GM18526 (cell line): Measurements from ENCODE around the gene RUVBL2.
"Not testable (repeated sequence)": the region's sequence is repeated elsewhere in the genome, so short reads cannot be mapped to it uniquely, and the experiment has no call there.

Experiments
- POLR2A ChIP-seq: IDR thresholded peaks from 3 replicates; pipeline ENCODE4 v1.6.1; 2011; ENCODE audit not compliant: insufficient read length; ENCODE audit errors: extremely low read depth

The RUVBL2 gene

GRCh38 chr19:49017666-49018351 lies 24.1 kb downstream of the RUVBL2 start:
- TF ChIP-seq POLR2A, result no peak

DNA sequence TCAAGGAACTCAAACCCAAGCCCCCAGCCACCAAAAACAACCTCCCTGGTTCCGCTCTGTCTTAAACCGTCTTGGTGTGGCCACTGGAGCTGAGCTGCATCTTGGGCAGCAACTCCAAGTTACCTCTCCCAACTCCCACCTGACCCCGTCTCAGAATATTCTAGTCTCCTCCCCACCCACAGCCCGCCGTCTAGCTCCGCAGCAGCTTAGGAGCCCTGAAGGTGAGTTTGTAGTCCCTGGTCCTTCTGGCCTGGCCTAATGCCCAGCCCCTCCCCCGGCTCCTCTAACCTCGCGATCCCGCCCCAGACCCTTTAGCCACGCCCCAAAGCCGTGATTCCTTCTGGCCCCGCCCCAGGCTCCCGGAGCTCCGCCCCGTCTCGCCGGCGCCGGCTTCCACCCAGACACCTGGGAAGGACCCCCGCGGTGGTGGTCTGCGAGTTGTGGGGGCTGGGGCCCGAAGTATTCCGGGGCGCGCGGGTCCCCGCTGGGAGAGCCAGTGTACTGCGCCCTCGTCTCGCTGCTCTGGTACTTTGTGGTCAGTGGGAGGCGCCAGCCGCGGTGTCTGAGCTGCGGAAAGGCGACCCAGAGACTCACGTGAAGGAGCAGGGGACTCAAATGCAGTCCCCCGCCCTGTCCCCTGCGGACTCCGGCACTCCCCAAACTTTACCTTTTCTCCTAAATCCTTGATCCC lies 25.7 kb downstream of the RUVBL2 start:
- TF ChIP-seq POLR2A, result no peak

GRCh38 chr19:49020342-49020741 lies 26.7 kb downstream of the RUVBL2 start:
- TF ChIP-seq POLR2A, result no peak

- TF ChIP-seq POLR2A, result no peak
Observed at GRCh38 chr19:49020931-49021895, 27.5 kb downstream of the RUVBL2 start.

GRCh38 chr19:49022116-49022515 lies 28.4 kb downstream of the RUVBL2 start:
- no peak for TF ChIP-seq POLR2A

DNA sequence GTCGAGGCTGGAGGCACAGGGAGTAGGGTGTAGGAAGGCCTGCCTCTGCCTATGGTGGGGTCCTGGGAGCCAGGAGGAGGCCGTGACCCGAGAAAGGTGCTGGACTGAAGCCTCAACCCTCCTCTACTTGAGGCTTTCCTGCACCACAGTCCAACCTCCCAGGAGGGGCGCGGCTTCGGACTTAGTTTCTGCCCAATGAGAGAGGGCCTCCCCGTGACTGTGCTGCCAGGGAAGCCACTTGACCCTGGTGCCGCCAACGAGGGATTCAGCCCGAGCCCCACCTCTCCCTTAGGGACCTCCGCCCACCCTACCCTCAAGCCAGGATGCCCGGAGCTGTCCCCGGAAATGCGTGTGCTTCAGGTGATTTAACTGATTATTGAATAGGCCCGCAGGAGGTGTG lies 30.5 kb downstream of the RUVBL2 start, which contains the start of gene CGB3:
CGB3 (minus strand) TSS at position 101 of the 400 bp plus-strand sequence. CDS start 362 bp downstream, outside the sequence.
- not testable (repeated sequence) for TF ChIP-seq POLR2A

DNA sequence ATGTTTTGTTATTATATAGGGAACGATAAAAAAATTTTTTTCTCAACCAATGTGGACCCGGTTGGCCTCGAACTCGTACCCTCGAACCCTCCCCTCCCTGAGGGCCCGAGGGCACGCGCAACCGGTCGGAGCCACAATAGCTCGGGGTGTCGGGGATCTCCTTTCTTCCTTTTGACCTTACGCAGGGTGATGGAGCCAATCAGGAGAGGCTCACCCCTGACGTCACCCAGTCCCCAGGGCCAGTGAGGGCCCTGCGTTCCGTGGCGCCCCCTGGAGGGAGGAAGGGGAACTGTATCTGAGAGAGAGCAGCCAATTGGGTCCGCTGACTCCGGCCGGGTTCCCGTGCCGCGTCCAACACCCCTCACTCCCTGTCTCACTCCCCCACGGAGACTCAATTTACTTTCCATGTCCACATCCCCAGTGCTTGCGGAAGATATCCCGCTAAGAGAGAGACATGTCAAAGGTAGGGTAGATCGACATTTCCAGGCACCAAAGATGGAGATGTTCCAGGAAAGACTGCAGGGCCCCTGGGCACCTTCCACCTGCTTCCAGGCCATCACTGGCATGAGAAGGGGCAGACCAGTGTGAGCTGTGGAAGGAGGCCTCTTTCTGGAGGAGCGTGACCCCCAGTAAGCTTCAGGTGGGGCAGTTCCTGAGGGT lies 38.1 kb downstream of the RUVBL2 start, which contains the start of gene CGB2:
CGB2 (plus strand) TSS at position 249 of the 660 bp plus-strand sequence; CDS start at position 455, 206 bp downstream.
- TF ChIP-seq POLR2A, result not testable (repeated sequence)

DNA sequence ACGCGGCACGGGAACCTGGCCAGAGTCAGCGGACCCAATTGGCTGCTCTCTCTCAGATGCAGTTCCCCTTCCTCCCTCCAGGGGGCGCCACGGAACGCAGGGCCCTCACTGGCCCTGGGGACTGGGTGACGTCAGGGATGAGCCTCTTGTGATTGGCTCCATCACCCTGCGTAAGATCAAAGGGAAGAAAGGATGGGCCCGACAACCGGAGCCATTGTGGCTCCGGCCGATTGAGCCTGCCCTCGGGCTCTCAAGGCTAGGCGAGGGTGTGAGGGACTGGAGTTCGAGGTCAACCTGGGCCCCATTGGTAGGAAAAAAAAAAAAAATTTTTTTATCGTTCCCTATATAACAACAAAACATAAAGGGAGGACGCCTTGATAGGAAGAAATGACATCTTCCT lies 43.1 kb downstream of the RUVBL2 start, which contains the start of gene CGB1:
CGB1 (minus strand) TSS at position 81 of the 400 bp plus-strand sequence. CDS start 184 bp downstream, outside the sequence.
- not testable (repeated sequence) for TF ChIP-seq POLR2A

DNA sequence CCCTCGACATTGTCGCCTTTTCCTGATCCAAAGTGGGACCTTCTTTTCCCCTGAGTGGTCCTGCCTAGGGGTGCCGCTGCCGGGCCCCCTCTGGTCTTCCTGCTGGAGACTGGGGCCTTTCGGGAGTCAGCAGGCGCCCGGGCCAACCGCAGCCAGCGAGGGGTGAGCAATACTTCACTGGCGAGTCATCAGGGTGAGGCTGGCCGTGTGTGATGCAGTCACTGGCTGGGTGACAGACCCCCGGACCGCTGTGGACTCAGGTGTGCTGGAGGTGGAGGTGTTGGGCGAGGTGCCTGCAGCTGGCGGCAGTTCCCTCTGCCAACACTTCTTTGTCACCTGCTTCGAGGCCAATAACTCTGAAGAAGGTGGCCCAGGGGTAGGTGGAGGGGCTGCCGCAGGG lies 48.5 kb downstream of the RUVBL2 start:
- no peak for TF ChIP-seq POLR2A

DNA sequence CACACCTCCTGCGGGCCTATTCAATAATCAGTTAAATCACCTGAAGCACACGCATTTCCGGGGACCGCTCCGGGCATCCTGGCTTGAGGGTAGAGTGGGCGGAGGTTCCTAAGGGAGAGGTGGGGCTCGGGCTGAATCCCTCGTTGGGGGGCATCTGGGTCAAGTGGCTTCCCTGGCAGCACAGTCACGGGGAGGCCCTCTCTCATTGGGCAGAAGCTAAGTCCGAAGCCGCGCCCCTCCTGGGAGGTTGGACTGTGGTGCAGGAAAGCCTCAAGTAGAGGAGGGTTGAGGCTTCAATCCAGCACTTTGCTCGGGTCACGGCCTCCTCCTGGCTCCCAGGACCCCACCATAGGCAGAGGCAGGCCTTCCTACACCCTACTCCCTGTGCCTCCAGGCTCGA lies 49.9 kb downstream of the RUVBL2 start, which contains the start of gene CGB5:
CGB5 (plus strand) TSS at position 301 of the 400 bp plus-strand sequence. CDS start 362 bp downstream, outside the sequence.
- not testable (repeated sequence) for TF ChIP-seq POLR2A

DNA sequence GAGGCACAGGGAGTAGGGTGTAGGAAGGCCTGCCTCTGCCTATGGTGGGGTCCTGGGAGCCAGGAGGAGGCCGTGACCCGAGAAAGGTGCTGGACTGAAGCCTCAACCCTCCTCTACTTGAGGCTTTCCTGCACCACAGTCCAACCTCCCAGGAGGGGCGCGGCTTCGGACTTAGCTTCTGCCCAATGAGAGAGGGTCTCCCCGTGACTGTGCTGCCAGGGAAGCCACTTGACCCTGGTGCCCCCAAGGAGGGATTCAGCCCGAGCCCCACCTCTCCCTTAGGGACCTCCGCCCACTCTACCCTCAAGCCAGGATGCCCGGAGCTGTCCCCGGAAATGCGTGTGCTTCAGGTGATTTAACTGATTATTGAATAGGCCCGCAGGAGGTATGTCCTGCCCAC lies 55.3 kb downstream of the RUVBL2 start, which contains the start of gene CGB8:
CGB8 (minus strand) TSS at position 101 of the 400 bp plus-strand sequence. CDS start 372 bp downstream, outside the sequence.
- TF ChIP-seq POLR2A, result not testable (repeated sequence)

- TF ChIP-seq POLR2A, result no peak
Observed at GRCh38 chr19:49056101-49056901, 62.6 kb downstream of the RUVBL2 start.

DNA sequence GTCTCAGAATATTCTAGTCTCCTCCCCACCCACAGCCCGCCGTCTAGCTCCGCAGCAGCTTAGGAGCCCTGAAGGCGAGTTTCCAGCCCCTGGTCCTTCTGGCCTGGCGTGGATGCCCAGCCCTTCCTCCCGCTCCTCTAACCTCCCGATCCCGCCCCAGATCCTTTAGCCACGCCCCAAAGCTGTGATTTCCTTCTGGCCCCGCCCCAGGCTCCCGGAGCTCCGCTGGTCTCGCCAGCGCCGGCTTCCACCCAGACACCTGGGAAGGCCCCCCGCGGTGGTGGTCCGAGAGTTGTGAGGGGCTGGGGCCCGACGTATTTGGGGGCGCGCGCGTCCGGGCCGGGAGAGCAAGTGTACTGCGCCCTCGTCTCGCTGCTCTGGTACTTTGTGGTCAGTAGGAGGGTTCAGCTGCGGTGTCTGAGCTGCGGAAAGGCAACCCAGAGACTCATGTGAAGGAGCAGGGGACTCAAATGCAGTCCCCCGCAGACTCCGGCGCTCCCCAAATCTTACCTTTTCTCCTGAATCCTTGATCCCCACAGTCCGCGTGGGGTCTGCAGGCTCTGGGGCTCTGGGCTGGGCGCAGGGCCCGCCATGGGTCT lies 64.0 kb downstream of the RUVBL2 start, which contains the start of gene CGB7:
CGB7 (minus strand) TSS at position 114 of the 599 bp plus-strand sequence. CDS start 2,374 bp downstream, outside the sequence.
- TF ChIP-seq POLR2A, result no peak

DNA sequence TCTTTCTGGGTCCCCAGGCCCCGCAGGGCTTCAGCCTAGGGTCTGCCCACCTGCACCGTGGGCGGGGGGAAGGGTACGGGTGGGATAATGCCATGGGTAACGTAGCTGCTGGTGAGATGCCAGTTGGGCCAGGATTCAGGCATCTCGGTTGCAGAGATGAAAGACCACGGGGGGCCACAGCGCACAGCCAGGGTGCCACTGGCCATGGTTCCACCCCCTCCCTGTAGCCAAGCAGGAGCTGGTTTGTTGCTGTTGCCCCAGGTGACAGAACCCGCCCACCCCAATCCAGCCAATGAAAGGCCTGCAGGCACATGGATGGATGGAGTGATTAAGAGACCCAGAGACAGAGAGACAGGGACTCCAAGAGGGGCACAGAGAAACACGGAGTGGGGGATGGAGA lies 64.9 kb downstream of the RUVBL2 start:
- no peak for TF ChIP-seq POLR2A
